ENCODE results near the gene SMC3.

SMC3 gene

GRCh38 chr10:110651044-110651958 lies 83.8 kb downstream of the SMC3 start:
- H3K9ac ChIP-seq (ENCODE audit: low read depth, low read length): no peak overlapping the region
- peaks cover 9% of the 10 kb centered on the region for H3K27me3 ChIP-seq (ENCODE audit: insufficient read depth, low read length)
- H3K9me3 ChIP-seq (ENCODE audit: insufficient read depth, low read depth, low read length): no peaks in the 10 kb centered on the region
- H3K27ac ChIP-seq (ENCODE audit: low read length): no peak overlapping the region
- no peaks in the 10 kb centered on the region for H3K36me3 ChIP-seq (ENCODE audit: insufficient read depth, low read depth, low read length)
- no peak overlapping the region for H3K4me3 ChIP-seq (ENCODE audit: low read length)
- H3K4me1 ChIP-seq (ENCODE audit: insufficient read depth, low read length): 0 out of 2 replicates have a peak, but pooled peaks cover 3% of the 10 kb centered on the region

DNA sequence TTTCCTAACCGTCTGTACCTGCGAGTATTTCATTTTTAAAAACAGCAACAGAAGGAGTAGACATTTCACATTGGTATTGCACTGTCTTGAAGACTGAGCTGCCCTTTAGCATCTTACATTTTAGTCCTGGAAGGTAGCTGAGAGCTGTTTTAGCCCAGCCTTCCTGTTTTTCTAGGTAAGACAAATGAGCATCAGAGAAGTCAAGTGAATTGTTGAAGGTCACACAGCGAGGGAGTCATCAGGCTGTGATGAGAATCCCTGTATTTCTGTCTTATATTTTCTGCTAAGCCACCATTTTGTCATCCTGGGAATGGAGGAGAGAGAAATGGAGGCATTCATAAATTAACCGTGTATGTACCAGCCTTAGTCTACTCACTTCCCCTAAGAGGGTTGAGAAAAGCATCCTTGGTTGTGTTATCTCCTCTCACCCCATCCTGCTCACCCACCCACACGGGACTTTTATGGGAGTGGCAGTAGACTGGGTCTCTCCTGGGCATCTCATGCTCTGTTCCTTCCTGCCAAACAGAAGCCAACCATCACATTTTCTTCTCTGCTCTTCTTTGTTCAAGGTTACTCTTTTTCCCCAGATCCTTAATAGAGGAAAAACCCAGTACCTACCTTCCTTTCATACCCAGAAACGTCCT lies 85.1 kb downstream of the SMC3 start:
- Histone ChIP-seq H3K27ac (ENCODE audit: low read length) (no peak overlapping the region), H3K27me3 (ENCODE audit: insufficient read depth, low read length) (no peaks in the 10 kb centered on the region), H3K36me3 (ENCODE audit: insufficient read depth, low read depth, low read length) (no peaks in the 10 kb centered on the region), H3K4me1 (ENCODE audit: insufficient read depth, low read length) (0 out of 2 replicates have a peak, but pooled peaks cover 3% of the 10 kb centered on the region), H3K9ac (ENCODE audit: low read depth, low read length) (no peak overlapping the region), H3K4me3 (ENCODE audit: low read length) (no peak overlapping the region), H3K9me3 (ENCODE audit: insufficient read depth, low read depth, low read length) (no peaks in the 10 kb centered on the region)

Data from iPS-20b (cell line).